Heart left ventricle (tissue), 16 donors: ENCODE results near the gene DPH2. TPM values are rescaled to one million over a fixed set of nuclear protein-coding genes. Genes with fewer than 3 reads are reported as not detected.

Experiments used
- ATAC-seq, 4 donors: fragments of 200-7000 bp; cut with Tn5 transposase; one replicate each; pipeline ENCODE4 v1.9.1; 2020 to 2022; ENCODE audit warnings: moderate library complexity in 4 of 4, mild to moderate bottlenecking in 3 of 4, moderate number of reproducible peaks in 1 of 4
- DNase-seq, 5 donors: peaks; one replicate each; pipeline ENCODE4 v3.0.0-alpha.2; 2020
- H3K27ac ChIP-seq, 12 donors: fragments of 200-600 bp; sonication (generic) in 4 of 12; one replicate each; pipeline versions ENCODE4 v1.5.0 to v1.8.0; 2016 to 2022; ENCODE audit warnings: mild to moderate bottlenecking in 2 of 12
- H3K27me3 ChIP-seq, 9 donors: fragments of 200-600 bp; sonication (generic) in 2 of 9; one replicate each; pipeline versions ENCODE4 v1.5.1 to v1.8.0; 2016 to 2022; ENCODE audit warnings: mild to moderate bottlenecking in 3 of 9
- H3K36me3 ChIP-seq, 9 donors: fragments of 200-600 bp; sonication (generic) in 2 of 9; one replicate each; pipeline versions ENCODE4 v1.5.0 to v1.8.0; 2018 to 2022; ENCODE audit warnings: mild to moderate bottlenecking in 2 of 9
- H3K4me1 ChIP-seq, 12 donors: fragments of 200-600 bp; sonication (generic) in 4 of 12; one replicate each; pipeline versions ENCODE4 v1.5.0 to v1.8.0; 2016 to 2022; ENCODE audit warnings: mild to moderate bottlenecking in 3 of 12
- H3K4me3 ChIP-seq, 12 donors: fragments of 200-600 bp; sonication (generic) in 4 of 12; one replicate each; pipeline versions ENCODE4 v1.5.0 to v1.8.0; 2017 to 2022; ENCODE audit warnings: mild to moderate bottlenecking in 9 of 12, moderate library complexity in 4 of 12
- H3K9me3 ChIP-seq, 12 donors: fragments of 200-600 bp; sonication (generic) in 4 of 12; one replicate each; pipeline versions ENCODE4 v1.5.0 to v1.8.0; 2016 to 2022; ENCODE audit warnings: mild to moderate bottlenecking in 1 of 12
- POLR2A ChIP-seq, 2 donors: fragments of 450-650 bp; IDR thresholded peaks; one replicate each; pipeline ENCODE4 v1.6.1; 2017; ENCODE audit warnings: antibody characterized with exemption in 2 of 2, mild to moderate bottlenecking in 2 of 2, moderate library complexity in 2 of 2
- WGBS, 4 donors: extraction: QIAGEN DNeasy Blood & Tissue Kit in 2 of 4; methylation state at CpG; one replicate each; pipeline versions ENCODE4 v1.1.5 to v1.1.7; 2013 to 2018; 5-methylcytosine and 5-hydroxymethylcytosine counted together
- intact Hi-C, 10 donors: fragments of 100-400 bp; cut with DNase I; formaldehyde crosslinking; loops; one replicate each; pipeline versions ENCODE4 v1.11.1 to v1.14.2; 2022
- polyA plus RNA-seq, 2 donors: library from polyadenylated mRNA; stranded (reverse); fragments of 200-250 nt; gene quantifications; one replicate each; pipeline ENCODE4 v1.2.3, GENCODE V29; 2013
- total RNA-seq, 9 donors: library from RNA; depleted of rRNA in 2 of 9; stranded (reverse); fragments of >200 nt in 2 of 9; fragmentation: NEBNext Ultra II Directional in 3 of 9; extraction: Animal tissue kit (Norgen Biotek cat#: 25700) in 3 of 9; gene quantifications; one replicate each; pipeline versions ENCODE4 v1.1.0 to v1.2.4, GENCODE V29; 2016 to 2023
- TF ChIP-seq, protein P1 (sequence below), 12 donors: fragments of 200-600 bp; sonication (generic) in 4 of 12; IDR thresholded peaks; one replicate each; pipeline versions ENCODE4 v1.5.0 to v1.8.0; 2018 to 2022; ENCODE audit warnings: antibody characterized with exemption in 12 of 12, mild to moderate bottlenecking in 5 of 12
- donor health status: ischemic (EF 13 %, LVEDD 7.1; RV severe dilation, severe dysfunction).
- donor health status: healthy with polysubstance abuse.
- donor health status: DM: no; HTN: yes; CAD: no.
- donor health status: DM: no; HTN: no; CAD: no.
- donor health status: ischemic (EF 25% LVEDD 6.9; RV normal size, moderate dysfunction).
- donor health status: ischemic (EF 25% LVEDD 5.7; RV mildly dilated, moderate dysfunction).
- donor health status: healthy.
- donor health status: DM: yes; HTN: yes; CAD: no.
- donor health status: ischemic (EF 35%, LVEDD 5.7; RV mildly dilated, moderate dysfunction).
- donor health status: nonischemic (EF 11% LVEDD 7.7; RV severe dilation, severe dysfunction).
- donor health status: DM: yes; HTN: yes; CAD: no.
- donor health status: PGD.
- donor health status: ischemic (EF 29% LVEDD 5.4; RV normal size, mild dysfunction).
- donor health status: nonischemic (EF 23%, LVEDD 6.1; RV moderate dilation, normal function).

Gene DPH2
- total and polyA plus RNA-seq, 11 donors = 8.0 to 65.6 (median 14.7) TPM

DNA sequence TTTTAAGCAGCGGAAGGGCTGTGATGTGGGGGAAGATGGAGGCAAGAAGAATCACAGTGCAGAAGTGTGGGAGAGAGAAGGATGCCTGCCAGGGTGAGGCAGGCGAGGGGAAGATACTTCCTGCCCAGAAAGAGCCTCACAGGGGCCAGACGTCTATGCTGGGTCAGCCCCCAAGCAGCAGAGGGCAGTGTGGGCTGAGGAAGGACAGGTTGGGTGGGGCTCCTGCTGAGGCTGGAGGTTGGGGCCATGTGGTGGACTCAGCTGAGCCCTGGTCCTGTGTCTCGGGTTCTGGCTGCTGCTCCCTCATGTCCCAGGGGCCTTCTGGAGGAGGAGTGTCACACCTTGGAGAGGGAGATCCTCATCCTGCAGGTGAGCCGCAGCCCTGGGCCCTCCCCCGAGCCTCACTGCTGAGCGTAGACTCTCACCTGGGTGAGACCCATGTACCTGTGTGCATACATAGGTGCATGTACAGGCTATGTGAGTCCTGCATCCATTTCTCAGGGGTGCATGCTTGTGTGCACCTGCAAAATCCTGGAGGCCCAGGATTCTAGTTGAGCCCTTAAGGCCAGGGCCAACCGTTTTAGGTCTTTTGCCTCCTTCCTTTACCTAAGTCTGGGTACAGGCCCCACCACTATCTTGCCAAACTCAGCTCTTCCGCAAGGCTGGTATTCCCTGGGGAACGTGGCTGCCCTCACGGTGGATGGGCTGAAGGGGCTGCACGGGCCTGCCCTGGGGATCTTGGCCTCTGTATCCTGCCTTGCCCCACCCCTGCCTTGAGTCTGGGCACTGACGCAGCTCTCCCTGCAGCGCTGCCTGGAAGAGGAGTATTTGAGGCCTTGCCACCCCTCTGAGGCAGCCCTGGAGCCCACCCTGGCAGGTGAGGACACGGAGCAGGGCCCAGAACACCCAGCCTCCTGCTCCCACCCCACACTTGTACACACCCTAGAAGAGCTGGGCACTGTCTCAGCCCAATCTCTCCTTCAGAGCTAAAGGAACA, 25.3 kb downstream of the DPH2 start:
- Histone ChIP-seq H3K27me3 (no peaks in the 10 kb centered on the region), H3K4me3 (no peak overlapping the region), H3K36me3 (no peaks in the 10 kb centered on the region), H3K9me3 (no peaks in the 10 kb centered on the region), H3K27ac (no peak overlapping the region), H3K4me1 (peaks cover 0 to 27% (median 13%) of the 10 kb centered on the region in 12 donors)
- no peak for TF ChIP-seq POLR2A (IDR thresholded peaks at IDR 0.05)
- TF ChIP-seq, protein P1, sequence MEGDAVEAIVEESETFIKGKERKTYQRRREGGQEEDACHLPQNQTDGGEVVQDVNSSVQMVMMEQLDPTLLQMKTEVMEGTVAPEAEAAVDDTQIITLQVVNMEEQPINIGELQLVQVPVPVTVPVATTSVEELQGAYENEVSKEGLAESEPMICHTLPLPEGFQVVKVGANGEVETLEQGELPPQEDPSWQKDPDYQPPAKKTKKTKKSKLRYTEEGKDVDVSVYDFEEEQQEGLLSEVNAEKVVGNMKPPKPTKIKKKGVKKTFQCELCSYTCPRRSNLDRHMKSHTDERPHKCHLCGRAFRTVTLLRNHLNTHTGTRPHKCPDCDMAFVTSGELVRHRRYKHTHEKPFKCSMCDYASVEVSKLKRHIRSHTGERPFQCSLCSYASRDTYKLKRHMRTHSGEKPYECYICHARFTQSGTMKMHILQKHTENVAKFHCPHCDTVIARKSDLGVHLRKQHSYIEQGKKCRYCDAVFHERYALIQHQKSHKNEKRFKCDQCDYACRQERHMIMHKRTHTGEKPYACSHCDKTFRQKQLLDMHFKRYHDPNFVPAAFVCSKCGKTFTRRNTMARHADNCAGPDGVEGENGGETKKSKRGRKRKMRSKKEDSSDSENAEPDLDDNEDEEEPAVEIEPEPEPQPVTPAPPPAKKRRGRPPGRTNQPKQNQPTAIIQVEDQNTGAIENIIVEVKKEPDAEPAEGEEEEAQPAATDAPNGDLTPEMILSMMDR (IDR thresholded peaks at IDR 0.05) = peak in 2 of 12 donors; percentile 10 to 17
- ATAC-seq (no peak), DNase-seq (no peak)
- 76 to 81% (median 79%) methylated on average over 12 to 15 of the region's 15 CpGs for WGBS, 4 donors
- intact Hi-C loops = no loop called here

DNA sequence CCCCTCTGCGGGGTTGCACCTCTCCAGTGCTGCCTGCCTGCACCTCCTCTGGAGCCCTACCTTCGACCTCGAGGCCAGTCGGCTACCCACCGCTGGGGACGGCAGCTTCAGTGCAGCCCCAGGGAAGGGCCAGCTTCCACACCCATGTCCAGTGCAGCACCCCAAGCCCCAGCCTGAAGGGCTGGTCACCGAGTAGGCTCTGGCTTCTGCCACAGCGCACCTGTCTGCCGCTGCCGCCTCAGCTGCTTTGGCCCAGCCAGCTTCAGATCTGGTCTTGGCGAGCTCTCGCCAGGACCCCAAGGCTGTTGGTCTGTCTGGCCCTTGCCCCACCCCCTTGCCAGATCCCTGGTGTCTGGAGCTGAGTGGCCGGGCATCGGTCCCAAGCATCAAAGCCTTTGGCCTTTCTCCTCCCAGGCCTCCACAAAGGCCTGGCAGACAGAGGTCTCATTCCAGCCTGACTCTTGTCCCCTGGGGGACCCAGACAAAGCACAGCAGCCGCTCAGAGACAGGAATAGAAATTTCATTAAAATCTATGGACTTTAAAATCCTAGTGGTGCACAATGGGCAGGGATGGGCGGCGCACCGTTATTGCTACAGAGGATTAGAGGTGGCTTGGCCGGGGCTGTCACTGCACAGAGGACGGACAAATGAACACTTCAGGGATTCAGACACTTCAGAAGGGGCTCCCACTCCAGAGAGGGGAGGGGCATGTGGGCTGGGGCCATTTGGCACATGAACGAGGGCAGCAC, 26.3 kb downstream of the DPH2 start:
- 74 to 84% (median 80%) methylated on average over 14 to 21 of the region's 21 CpGs for WGBS, 4 donors
- Histone ChIP-seq H3K27me3 (no peaks in the 10 kb centered on the region), H3K4me3 (no peak overlapping the region), H3K4me1 (peaks cover 0 to 19% (median 6%) of the 10 kb centered on the region in 12 donors), H3K27ac (no peak overlapping the region), H3K9me3 (no peaks in the 10 kb centered on the region), H3K36me3 (no peaks in the 10 kb centered on the region)
- TF ChIP-seq POLR2A (IDR thresholded peaks at IDR 0.05) = no peak
- TF ChIP-seq, protein P1 (IDR thresholded peaks at IDR 0.05) = no peak
- intact Hi-C loops = no loop called here
- ATAC-seq = no peak
- DNase-seq = no peak

DNA sequence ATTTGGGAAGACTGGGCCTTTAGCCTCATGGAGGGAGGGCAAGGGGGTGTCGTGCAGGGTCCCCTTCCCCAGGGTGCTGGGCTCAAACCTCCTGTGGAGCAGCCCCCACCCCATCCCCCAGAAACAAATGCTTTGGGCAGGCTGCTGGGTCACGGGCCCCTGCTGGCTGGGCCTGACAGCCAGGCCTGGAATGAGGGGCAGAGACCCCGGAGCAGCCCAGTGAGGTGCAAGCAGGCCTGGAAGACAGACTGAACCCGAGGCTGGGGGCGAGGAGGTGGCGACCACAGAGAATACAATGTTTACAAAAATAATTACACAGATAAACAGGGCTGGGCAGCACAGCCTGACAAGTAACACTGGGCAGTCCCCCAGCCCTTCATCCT, 26.9 kb downstream of the DPH2 start:
- H3K36me3 ChIP-seq = no peaks in the 10 kb centered on the region
- TF ChIP-seq, protein P1 (IDR thresholded peaks at IDR 0.05) = no peak
- TF ChIP-seq POLR2A (IDR thresholded peaks at IDR 0.05) = no peak
- ATAC-seq = no peak
- H3K4me3 ChIP-seq = no peak overlapping the region
- 71 to 87% (median 79%) methylated on average over 6 of the region's 6 CpGs for WGBS, 4 donors
- no peaks in the 10 kb centered on the region for H3K9me3 ChIP-seq
- intact Hi-C loops = no loop called here
- peaks cover 0 to 17% (median 6%) of the 10 kb centered on the region in 12 donors for H3K4me1 ChIP-seq
- no peak overlapping the region for H3K27ac ChIP-seq
- no peak for DNase-seq
- H3K27me3 ChIP-seq = no peaks in the 10 kb centered on the region
